ENCODE measurements around the gene PACS1. TPM values are rescaled to one million over a fixed set of nuclear protein-coding genes. Genes with fewer than 3 reads are reported as not detected.
"Not testable (repeated sequence)": the region's sequence is repeated elsewhere in the genome, so short reads cannot be mapped to it uniquely, and the experiment has no call there.

PACS1 gene
- total and polyA plus RNA-seq, 2 donors: 9.2 to 29.5 TPM

DNA sequence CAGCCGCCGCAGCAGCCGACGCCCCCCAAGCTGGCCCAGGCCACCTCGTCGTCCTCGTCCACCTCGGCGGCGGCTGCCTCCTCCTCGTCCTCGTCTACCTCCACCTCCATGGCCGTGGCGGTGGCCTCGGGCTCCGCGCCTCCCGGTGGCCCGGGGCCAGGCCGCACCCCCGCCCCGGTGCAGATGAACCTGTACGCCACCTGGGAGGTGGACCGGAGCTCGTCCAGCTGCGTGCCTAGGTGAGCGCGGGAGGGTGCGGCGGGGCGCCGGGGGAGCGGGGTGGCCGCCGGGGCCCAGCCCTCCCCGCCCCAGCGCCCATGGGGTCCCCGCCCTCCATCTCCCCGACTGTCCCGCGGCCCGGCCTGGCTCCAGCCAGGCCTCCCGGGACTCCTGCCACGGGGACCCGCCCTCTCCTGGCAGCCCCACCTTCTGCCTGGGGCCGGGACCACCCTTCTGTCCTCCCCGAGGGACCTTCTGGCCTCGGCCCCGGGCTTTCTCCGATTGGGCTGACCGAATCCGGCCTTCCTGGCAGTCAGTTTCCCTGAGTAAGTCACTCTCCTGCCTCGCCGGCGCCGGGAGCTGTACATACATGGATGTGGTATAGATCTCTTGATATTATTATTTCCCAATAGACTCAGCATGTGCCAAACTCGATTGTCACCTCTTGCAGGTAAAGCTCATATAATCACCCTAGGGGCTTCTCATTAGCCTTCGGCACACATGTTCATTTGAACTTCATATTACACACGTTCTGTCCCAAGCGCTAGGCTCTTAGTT is 720 bp downstream of the PACS1 start:
- peak overlapping the region; percentile 66 to 85 for H3K27ac ChIP-seq (ENCODE audit: low read depth in 1 of 2, low read length in 1 of 2)
- peaks cover 34 to 55% of the 10 kb centered on the region in 2 donors for H3K36me3 ChIP-seq (ENCODE audit: control insufficient read depth in 2 of 2, insufficient read depth in 2 of 2, low read length in 1 of 2)
- WGBS: 1% methylated on average over 60 of the region's 60 CpGs
- peaks cover 9 to 38% of the 10 kb centered on the region in 2 donors for H3K4me1 ChIP-seq (ENCODE audit: control insufficient read depth in 2 of 2, insufficient read depth in 2 of 2, low read length in 2 of 2)
- H3K27me3 ChIP-seq (ENCODE audit: control insufficient read depth in 2 of 2, insufficient read depth in 1 of 2, low read length in 1 of 2): no peaks in the 10 kb centered on the region
- DNase-seq (ENCODE audit: low read depth in 6 of 9, low spot score in 9 of 9): peak in 2 of 9 donors; percentile 16 to 37
- peak overlapping the region; percentile 48 to 89 for H3K4me3 ChIP-seq (ENCODE audit: low read length in 2 of 2)
- no peaks in the 10 kb centered on the region for H3K9me3 ChIP-seq (ENCODE audit: control insufficient read depth in 2 of 2, insufficient read depth in 1 of 2, low read length in 1 of 2)

DNA sequence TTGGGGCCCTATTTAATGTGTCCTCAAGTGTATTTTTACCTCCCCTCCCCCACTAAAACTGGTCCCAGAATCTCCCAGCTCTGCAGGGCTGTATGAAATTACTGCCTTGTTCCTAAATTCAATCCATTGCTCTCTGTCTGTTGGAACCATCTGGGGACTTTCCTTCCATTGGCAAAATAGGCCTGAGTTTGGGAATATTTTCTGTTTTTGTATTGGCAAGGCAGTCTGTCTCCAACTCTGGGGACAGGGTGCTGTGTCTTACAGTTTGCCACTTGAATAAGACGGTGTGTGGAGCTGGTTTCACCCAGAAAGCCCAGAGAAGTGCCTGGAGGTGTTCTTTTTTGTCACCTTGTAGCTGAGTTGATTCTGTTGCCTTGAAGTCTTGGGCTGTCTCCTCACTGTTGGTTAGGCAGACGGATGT is 1.3 kb downstream of the PACS1 start:
- H3K4me1 ChIP-seq (ENCODE audit: control insufficient read depth in 2 of 2, insufficient read depth in 2 of 2, low read length in 2 of 2): peaks cover 9 to 38% of the 10 kb centered on the region in 2 donors
- peaks cover 30 to 49% of the 10 kb centered on the region in 2 donors for H3K36me3 ChIP-seq (ENCODE audit: control insufficient read depth in 2 of 2, insufficient read depth in 2 of 2, low read length in 1 of 2)
- 26% methylated on average over 2 of the region's 2 CpGs for WGBS
- peak overlapping the region; percentile 66 to 81 for H3K27ac ChIP-seq (ENCODE audit: low read depth in 1 of 2, low read length in 1 of 2)
- peak overlapping the region; percentile 48 to 89 for H3K4me3 ChIP-seq (ENCODE audit: low read length in 2 of 2)
- no peaks in the 10 kb centered on the region for H3K27me3 ChIP-seq (ENCODE audit: control insufficient read depth in 2 of 2, insufficient read depth in 1 of 2, low read length in 1 of 2)
- peak in 2 of 9 donors; percentile 27 to 65 for DNase-seq (ENCODE audit: low read depth in 6 of 9, low spot score in 9 of 9)
- H3K9me3 ChIP-seq (ENCODE audit: control insufficient read depth in 2 of 2, insufficient read depth in 1 of 2, low read length in 1 of 2): no peaks in the 10 kb centered on the region

- H3K4me1 ChIP-seq (ENCODE audit: control insufficient read depth in 2 of 2, insufficient read depth in 2 of 2, low read length in 2 of 2): peaks cover 9 to 38% of the 10 kb centered on the region in 2 donors
- peak overlapping the region in 1 of 2 donors; percentile 66 for H3K27ac ChIP-seq (ENCODE audit: low read depth in 1 of 2, low read length in 1 of 2)
- WGBS: 81% methylated on average over 3 of the region's 3 CpGs
- H3K27me3 ChIP-seq (ENCODE audit: control insufficient read depth in 2 of 2, insufficient read depth in 1 of 2, low read length in 1 of 2): no peaks in the 10 kb centered on the region
- H3K36me3 ChIP-seq (ENCODE audit: control insufficient read depth in 2 of 2, insufficient read depth in 2 of 2, low read length in 1 of 2): peaks cover 29 to 48% of the 10 kb centered on the region in 2 donors
- no peaks in the 10 kb centered on the region for H3K9me3 ChIP-seq (ENCODE audit: control insufficient read depth in 2 of 2, insufficient read depth in 1 of 2, low read length in 1 of 2)
- H3K4me3 ChIP-seq (ENCODE audit: low read length in 2 of 2): peak overlapping the region; percentile 48 to 89
- peak in 1 of 9 donors; percentile 34 for DNase-seq (ENCODE audit: low read depth in 6 of 9, low spot score in 9 of 9)
Observed at GRCh38 chr11:66072081-66072480, 2.0 kb downstream of the PACS1 start.

- Histone ChIP-seq H3K4me3 (ENCODE audit: low read length in 2 of 2) (no peak overlapping the region), H3K4me1 (ENCODE audit: control insufficient read depth in 2 of 2, insufficient read depth in 2 of 2, low read length in 2 of 2) (peaks cover 9 to 38% of the 10 kb centered on the region in 2 donors), H3K27me3 (ENCODE audit: control insufficient read depth in 2 of 2, insufficient read depth in 1 of 2, low read length in 1 of 2) (no peaks in the 10 kb centered on the region), H3K36me3 (ENCODE audit: control insufficient read depth in 2 of 2, insufficient read depth in 2 of 2, low read length in 1 of 2) (peaks cover 24 to 44% of the 10 kb centered on the region in 2 donors), H3K9me3 (ENCODE audit: control insufficient read depth in 2 of 2, insufficient read depth in 1 of 2, low read length in 1 of 2) (no peaks in the 10 kb centered on the region), H3K27ac (ENCODE audit: low read depth in 1 of 2, low read length in 1 of 2) (no peak overlapping the region)
- DNase-seq (ENCODE audit: low read depth in 6 of 9, low spot score in 9 of 9): no peak
- WGBS: 97% methylated on average over 8 of the region's 8 CpGs
Observed at GRCh38 chr11:66072518-66072917, 2.4 kb downstream of the PACS1 start.

GRCh38 chr11:66073669-66074068 is 3.6 kb downstream of the PACS1 start:
- Histone ChIP-seq H3K36me3 (ENCODE audit: control insufficient read depth in 2 of 2, insufficient read depth in 2 of 2, low read length in 1 of 2) (peaks cover 13 to 36% of the 10 kb centered on the region in 2 donors), H3K4me3 (ENCODE audit: low read length in 2 of 2) (no peak overlapping the region), H3K27ac (ENCODE audit: low read depth in 1 of 2, low read length in 1 of 2) (no peak overlapping the region), H3K27me3 (ENCODE audit: control insufficient read depth in 2 of 2, insufficient read depth in 1 of 2, low read length in 1 of 2) (no peaks in the 10 kb centered on the region), H3K9me3 (ENCODE audit: control insufficient read depth in 2 of 2, insufficient read depth in 1 of 2, low read length in 1 of 2) (no peaks in the 10 kb centered on the region), H3K4me1 (ENCODE audit: control insufficient read depth in 2 of 2, insufficient read depth in 2 of 2, low read length in 2 of 2) (peaks cover 9 to 32% of the 10 kb centered on the region in 2 donors)
- DNase-seq (ENCODE audit: low read depth in 6 of 9, low spot score in 9 of 9): no peak
- WGBS: 95% methylated on average over 1 of the region's 1 CpG

- 99% methylated on average over 4 of the region's 4 CpGs for WGBS
- H3K27me3 ChIP-seq (ENCODE audit: control insufficient read depth in 2 of 2, insufficient read depth in 1 of 2, low read length in 1 of 2): no peaks in the 10 kb centered on the region
- no peak overlapping the region for H3K4me3 ChIP-seq (ENCODE audit: low read length in 2 of 2)
- H3K4me1 ChIP-seq (ENCODE audit: control insufficient read depth in 2 of 2, insufficient read depth in 2 of 2, low read length in 2 of 2): peaks cover 3 to 29% of the 10 kb centered on the region in 2 donors
- H3K9me3 ChIP-seq (ENCODE audit: control insufficient read depth in 2 of 2, insufficient read depth in 1 of 2, low read length in 1 of 2): no peaks in the 10 kb centered on the region
- no peak overlapping the region for H3K27ac ChIP-seq (ENCODE audit: low read depth in 1 of 2, low read length in 1 of 2)
- peaks cover 10 to 29% of the 10 kb centered on the region in 2 donors for H3K36me3 ChIP-seq (ENCODE audit: control insufficient read depth in 2 of 2, insufficient read depth in 2 of 2, low read length in 1 of 2)
- DNase-seq (ENCODE audit: low read depth in 6 of 9, low spot score in 9 of 9): no peak
Observed at GRCh38 chr11:66075273-66075672, 5.2 kb downstream of the PACS1 start.

GRCh38 chr11:66076561-66076960 is 6.5 kb downstream of the PACS1 start:
- H3K27ac ChIP-seq (ENCODE audit: low read depth in 1 of 2, low read length in 1 of 2): no peak overlapping the region
- H3K9me3 ChIP-seq (ENCODE audit: control insufficient read depth in 2 of 2, insufficient read depth in 1 of 2, low read length in 1 of 2): no peaks in the 10 kb centered on the region
- DNase-seq (ENCODE audit: low read depth in 6 of 9, low spot score in 9 of 9): no peak
- 95% methylated on average over 9 of the region's 9 CpGs for WGBS
- peaks cover 10 to 29% of the 10 kb centered on the region in 2 donors for H3K36me3 ChIP-seq (ENCODE audit: control insufficient read depth in 2 of 2, insufficient read depth in 2 of 2, low read length in 1 of 2)
- H3K4me3 ChIP-seq (ENCODE audit: low read length in 2 of 2): no peak overlapping the region
- no peaks in the 10 kb centered on the region for H3K27me3 ChIP-seq (ENCODE audit: control insufficient read depth in 2 of 2, insufficient read depth in 1 of 2, low read length in 1 of 2)
- peaks cover 7 to 34% of the 10 kb centered on the region in 2 donors for H3K4me1 ChIP-seq (ENCODE audit: control insufficient read depth in 2 of 2, insufficient read depth in 2 of 2, low read length in 2 of 2)

- Histone ChIP-seq H3K36me3 (ENCODE audit: control insufficient read depth in 2 of 2, insufficient read depth in 2 of 2, low read length in 1 of 2) (peaks cover 10 to 24% of the 10 kb centered on the region in 2 donors), H3K9me3 (ENCODE audit: control insufficient read depth in 2 of 2, insufficient read depth in 1 of 2, low read length in 1 of 2) (no peaks in the 10 kb centered on the region), H3K4me1 (ENCODE audit: control insufficient read depth in 2 of 2, insufficient read depth in 2 of 2, low read length in 2 of 2) (peaks cover 14 to 34% of the 10 kb centered on the region in 2 donors), H3K27ac (ENCODE audit: low read depth in 1 of 2, low read length in 1 of 2) (peak overlapping the region in 1 of 2 donors; percentile 48), H3K27me3 (ENCODE audit: control insufficient read depth in 2 of 2, insufficient read depth in 1 of 2, low read length in 1 of 2) (no peaks in the 10 kb centered on the region), H3K4me3 (ENCODE audit: low read length in 2 of 2) (no peak overlapping the region)
- no peak for DNase-seq (ENCODE audit: low read depth in 6 of 9, low spot score in 9 of 9)
- WGBS: 92% methylated on average over 3 of the region's 3 CpGs
Observed at GRCh38 chr11:66077927-66078326, 7.9 kb downstream of the PACS1 start.

DNA sequence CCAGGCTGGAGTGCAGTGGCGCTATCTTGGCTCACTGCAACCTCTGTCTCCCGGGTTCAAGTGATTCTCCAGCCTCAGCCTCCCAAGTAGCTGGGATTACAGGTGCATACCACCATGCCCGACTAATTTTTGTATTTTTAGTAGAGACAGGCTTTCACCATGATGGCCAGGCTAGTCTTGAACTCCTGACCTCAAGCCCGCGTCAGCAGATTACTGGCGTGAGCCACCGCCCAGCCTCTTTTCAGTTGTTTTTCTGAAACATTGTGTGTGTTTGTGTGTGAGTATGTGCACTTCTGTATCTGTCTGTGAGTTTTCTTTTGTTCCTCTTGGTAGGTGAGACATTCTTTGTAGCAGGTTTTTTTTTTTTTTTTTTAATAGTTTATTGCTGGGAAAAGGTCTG is 8.9 kb downstream of the PACS1 start:
- not testable (repeated sequence) for DNase-seq (ENCODE audit: low read depth in 6 of 9, low spot score in 9 of 9); H3K4me3 ChIP-seq (ENCODE audit: low read length in 2 of 2); H3K9me3 ChIP-seq (ENCODE audit: control insufficient read depth in 2 of 2, insufficient read depth in 1 of 2, low read length in 1 of 2); H3K27ac ChIP-seq (ENCODE audit: low read depth in 1 of 2, low read length in 1 of 2); H3K27me3 ChIP-seq (ENCODE audit: control insufficient read depth in 2 of 2, insufficient read depth in 1 of 2, low read length in 1 of 2)
- Histone ChIP-seq H3K4me1 (ENCODE audit: control insufficient read depth in 2 of 2, insufficient read depth in 2 of 2, low read length in 2 of 2) (peaks cover 16 to 43% of the 10 kb centered on the region in 2 donors), H3K36me3 (ENCODE audit: control insufficient read depth in 2 of 2, insufficient read depth in 2 of 2, low read length in 1 of 2) (peaks cover 7 to 17% of the 10 kb centered on the region in 2 donors)
- WGBS: 95% methylated on average over 7 of the region's 7 CpGs

All from thymus (tissue), 11 donors.